GM19328 (cell line): ENCODE data around the gene PDHX.

Experiments
- ATAC-seq: cut with Tn5 transposase; IDR thresholded peaks from one replicate; pipeline ENCODE4 v1.9.1; 2021; ENCODE audit warnings: mild to moderate bottlenecking, moderate library complexity; ENCODE audit not compliant: unreplicated experiment

PDHX gene

GRCh38 chr11:34953955-34954354 lies 37.5 kb downstream of the PDHX start:
- no peak for ATAC-seq

- no peak for ATAC-seq
Measured at GRCh38 chr11:34957206-34957605, 40.8 kb downstream of the PDHX start.

- no peak for ATAC-seq
Measured at GRCh38 chr11:34957606-34958005, 41.2 kb downstream of the PDHX start.

- ATAC-seq: no peak
Measured at GRCh38 chr11:34959770-34960169, 43.4 kb downstream of the PDHX start.

DNA sequence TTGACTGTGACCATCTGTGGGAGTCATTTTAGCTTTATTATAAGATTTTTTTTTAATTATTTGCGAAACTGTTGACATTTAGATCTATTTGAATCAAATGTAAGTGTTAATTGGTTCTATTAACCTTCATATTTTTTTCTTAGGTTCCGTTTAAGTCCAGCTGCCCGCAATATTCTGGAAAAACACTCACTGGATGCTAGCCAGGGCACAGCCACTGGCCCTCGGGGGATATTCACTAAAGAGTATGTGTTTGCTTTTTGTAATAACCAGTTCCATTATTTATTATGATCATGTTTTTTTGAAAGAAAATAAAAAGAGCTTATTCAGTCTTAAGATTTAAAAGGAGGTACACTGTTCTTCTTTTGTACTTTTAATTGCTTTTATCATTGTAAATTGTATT lies 43.9 kb downstream of the PDHX start:
- no peak for ATAC-seq

- no peak for ATAC-seq
Measured at GRCh38 chr11:34962034-34962433, 45.6 kb downstream of the PDHX start.

GRCh38 chr11:34963351-34963750 lies 46.9 kb downstream of the PDHX start:
- ATAC-seq: no peak

DNA sequence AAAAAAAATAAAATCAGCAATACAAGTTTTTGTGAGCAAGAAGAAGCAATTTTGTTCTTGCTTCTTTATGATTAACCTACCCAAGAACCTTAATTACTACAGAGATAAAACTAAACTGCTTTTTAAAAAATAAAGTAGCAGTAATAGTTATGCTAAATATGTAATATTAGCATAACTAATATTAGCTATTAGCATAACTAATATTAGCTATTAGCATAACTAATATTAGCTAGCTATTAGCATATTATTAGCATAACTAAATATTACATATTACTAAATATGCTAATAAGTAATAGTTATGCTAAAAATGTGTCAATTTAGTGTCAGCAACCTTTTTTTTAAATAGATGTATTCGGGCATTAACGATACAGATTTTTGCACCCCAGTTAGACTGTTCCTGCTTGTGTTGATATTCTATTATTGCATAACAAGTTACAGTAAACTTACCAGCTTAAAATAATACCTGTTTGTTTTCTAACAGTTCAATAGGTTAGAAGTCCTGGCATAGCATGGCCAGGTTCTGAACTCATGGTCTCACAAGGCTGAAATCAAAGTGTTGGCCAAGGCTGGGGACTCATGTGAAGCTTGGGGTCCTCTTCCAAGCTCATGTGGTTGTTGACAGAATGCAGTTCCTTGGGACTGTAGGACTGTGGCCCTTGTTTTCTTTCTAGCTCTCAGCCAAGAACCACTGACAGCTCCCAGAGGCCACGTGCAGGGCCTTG lies 48.4 kb downstream of the PDHX start:
- no peak for ATAC-seq

DNA sequence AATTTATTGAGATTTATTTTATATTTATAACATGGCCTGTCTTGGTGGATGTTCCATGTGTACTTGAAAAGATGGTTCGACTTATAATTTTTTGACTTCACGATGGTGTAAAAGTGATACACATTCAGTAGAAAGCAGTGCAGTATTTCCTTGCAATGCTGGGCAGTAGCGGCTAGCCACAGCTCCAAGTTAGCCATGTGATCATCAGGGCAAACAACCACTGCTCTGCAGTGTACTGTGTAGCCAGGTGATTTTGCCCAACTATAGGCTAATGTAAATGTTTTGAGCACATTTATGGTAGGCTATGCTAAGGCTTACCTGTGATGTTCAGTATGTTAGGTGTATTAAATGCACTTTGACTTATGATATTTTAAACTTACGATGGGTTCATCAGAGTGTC lies 52.4 kb downstream of the PDHX start:
- ATAC-seq: no peak

DNA sequence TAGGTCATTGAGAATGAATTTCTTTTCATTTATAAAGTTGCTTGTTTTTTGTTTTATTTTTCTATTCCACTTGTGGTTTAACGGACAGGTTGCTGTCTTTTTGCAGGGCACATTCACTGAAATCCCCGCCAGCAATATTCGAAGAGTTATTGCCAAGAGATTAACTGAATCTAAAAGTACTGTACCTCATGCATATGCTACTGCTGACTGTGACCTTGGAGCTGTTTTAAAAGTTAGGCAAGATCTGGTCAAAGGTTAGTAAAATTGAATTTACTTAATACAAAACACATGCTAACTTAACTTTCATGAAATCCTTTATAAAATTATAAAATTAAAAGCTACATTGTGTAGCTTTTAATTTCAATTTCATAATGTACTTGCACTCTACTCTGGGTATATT lies 53.6 kb downstream of the PDHX start:
- no peak for ATAC-seq

DNA sequence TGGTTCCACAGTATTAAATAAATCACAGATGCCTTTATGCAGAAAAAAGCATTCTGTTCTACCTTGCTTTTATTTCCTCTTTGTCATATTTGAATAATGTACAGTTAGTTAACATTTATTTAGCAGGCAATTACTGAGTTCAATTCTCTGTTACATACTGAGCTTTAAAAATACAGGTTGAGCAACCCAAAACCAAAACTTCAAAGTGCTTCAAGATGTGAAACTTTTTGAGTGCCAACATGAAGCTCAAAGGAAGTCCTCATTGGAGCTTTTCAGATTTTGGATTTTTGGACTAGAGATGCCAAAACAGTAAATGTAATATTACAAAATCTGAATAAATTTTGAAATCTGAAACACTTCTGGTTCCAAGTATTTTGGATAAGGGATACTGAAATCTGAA lies 54.1 kb downstream of the PDHX start:
- ATAC-seq: no peak

GRCh38 chr11:34971928-34972327 lies 55.5 kb downstream of the PDHX start:
- ATAC-seq: no peak

- ATAC-seq: no peak
Measured at GRCh38 chr11:34972366-34972765, 55.9 kb downstream of the PDHX start.

DNA sequence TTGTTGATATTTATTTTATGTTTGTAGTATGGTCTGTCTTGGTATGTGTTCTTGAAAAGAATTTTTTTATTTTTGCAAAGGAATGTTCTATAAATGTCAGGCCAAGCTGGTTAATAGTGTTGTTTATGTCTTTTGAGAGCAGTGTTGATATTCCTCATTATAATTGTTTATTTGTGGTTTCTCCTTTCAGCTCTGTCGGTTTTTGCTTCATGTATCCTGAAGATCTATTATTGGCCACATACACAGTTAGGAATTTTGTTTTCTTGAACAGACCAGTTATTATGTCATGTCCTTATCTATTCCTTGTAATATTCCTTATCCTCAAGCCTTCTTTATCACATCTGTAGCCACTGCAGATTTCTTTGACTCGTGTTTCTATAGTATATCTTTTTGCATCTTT lies 56.5 kb downstream of the PDHX start:
- no peak for ATAC-seq

- ATAC-seq: no peak
Measured at GRCh38 chr11:34975482-34975881, 59.1 kb downstream of the PDHX start.

DNA sequence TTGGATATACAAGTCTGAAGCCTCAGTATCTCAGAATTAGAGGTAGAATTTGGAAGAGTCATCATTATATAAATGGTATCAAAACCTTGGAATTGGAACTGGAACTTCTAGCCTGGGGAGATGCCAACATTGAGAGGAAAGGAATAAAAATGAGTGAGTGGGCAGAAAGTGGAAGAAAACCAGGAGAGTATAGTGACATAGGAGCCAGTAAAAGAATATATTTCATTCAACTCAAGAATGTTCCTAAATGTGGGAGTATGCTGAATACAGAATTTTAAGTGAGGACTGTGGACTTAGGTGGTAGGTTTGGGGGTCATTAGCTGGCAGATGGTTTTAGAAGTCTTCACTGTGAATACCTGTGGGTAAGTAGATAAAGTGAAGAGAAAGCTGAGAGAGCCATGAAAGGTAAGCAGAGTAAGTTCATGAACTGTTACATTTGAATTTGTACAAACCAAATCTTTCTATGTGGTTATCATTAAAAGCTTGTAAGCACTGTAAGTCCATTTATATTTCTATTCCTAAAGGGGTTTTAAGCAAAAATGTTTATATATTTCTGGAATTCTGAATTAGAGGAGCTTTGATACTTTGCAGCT lies 60.2 kb downstream of the PDHX start:
- no peak for ATAC-seq

- ATAC-seq: no peak
Measured at GRCh38 chr11:34977089-34977912, 60.9 kb downstream of the PDHX start.

GRCh38 chr11:34978236-34979191 lies 62.1 kb downstream of the PDHX start:
- ATAC-seq: no peak

- ATAC-seq: no peak
Measured at GRCh38 chr11:34984514-34984913, 68.1 kb downstream of the PDHX start.

DNA sequence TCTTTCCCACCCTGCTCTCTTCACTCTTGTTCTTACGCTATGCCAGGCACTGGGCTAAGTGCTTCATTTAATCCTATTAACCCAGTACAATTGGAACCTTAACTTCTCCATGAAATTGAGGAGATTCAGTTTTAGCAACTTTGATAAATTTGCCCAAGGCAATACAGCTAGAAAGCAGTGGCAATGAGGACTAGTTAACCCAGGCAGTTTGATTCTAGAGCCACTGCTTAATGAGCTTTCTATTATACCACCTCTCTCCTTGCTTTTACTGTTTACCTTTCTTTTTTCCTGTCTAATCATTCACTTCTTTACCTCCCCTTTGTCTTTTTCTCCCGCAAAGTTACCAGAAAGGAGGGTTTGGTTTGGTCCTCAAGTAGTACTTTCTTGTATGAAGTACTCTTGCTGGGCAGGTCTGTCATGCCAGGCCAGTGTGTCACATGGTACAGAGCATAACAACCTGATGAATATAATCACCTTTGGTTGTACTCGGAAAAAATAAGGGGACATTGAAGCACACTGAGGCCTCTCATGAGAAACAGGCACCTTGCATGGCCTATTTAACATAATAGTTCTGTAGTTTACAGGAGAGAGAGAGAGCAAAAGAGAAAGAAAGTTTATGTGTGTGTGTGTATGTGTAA lies 70.6 kb downstream of the PDHX start:
- ATAC-seq: no peak
